ENCODE results near the gene NEURL1. TPM values are rescaled to one million over a fixed set of nuclear protein-coding genes. Genes with fewer than 3 reads are reported as not detected.

Gene NEURL1
- polyA plus RNA-seq, 4 donors = 14.6 to 48.6 (median 20.8) TPM

- 47 to 62% (median 62%) methylated on average over 5 of the region's 5 CpGs for WGBS, 3 donors
- FAIRE-seq (no peak), DNase-seq (no peak)
- Histone ChIP-seq H3K36me3 (ENCODE audit: control insufficient read depth in 3 of 3, insufficient read depth in 2 of 3, low read depth in 1 of 3, low read length in 3 of 3) (no peaks in the 10 kb centered on the region), H3K9me3 (ENCODE audit: control insufficient read depth in 2 of 2, insufficient read depth in 1 of 2, low read depth in 1 of 2, low read length in 1 of 2) (no peaks in the 10 kb centered on the region), H3K4me1 (ENCODE audit: control insufficient read depth in 3 of 3, insufficient read depth in 2 of 3, low read depth in 1 of 3, low read length in 2 of 3) (no peaks in the 10 kb centered on the region), H3K27me3 (ENCODE audit: control insufficient read depth in 3 of 3, insufficient read depth in 3 of 3, low read length in 3 of 3) (no peaks in the 10 kb centered on the region), H3K27ac (ENCODE audit: low read depth in 1 of 3, low read length in 2 of 3) (no peak overlapping the region), H3K4me3 (ENCODE audit: low read depth in 1 of 3, low read length in 3 of 3) (no peak overlapping the region)
Observed at GRCh38 chr10:103469201-103469600, 24.3 kb upstream of the NEURL1 start.

GRCh38 chr10:103470761-103471653, 22.5 kb upstream of the NEURL1 start:
- Histone ChIP-seq H3K27me3 (ENCODE audit: control insufficient read depth in 3 of 3, insufficient read depth in 3 of 3, low read length in 3 of 3) (no peaks in the 10 kb centered on the region), H3K9me3 (ENCODE audit: control insufficient read depth in 2 of 2, insufficient read depth in 1 of 2, low read depth in 1 of 2, low read length in 1 of 2) (no peaks in the 10 kb centered on the region), H3K4me3 (ENCODE audit: low read depth in 1 of 3, low read length in 3 of 3) (no peak overlapping the region), H3K27ac (ENCODE audit: low read depth in 1 of 3, low read length in 2 of 3) (peak overlapping the region in 1 of 3 donors; percentile 53), H3K36me3 (ENCODE audit: control insufficient read depth in 3 of 3, insufficient read depth in 2 of 3, low read depth in 1 of 3, low read length in 3 of 3) (no peaks in the 10 kb centered on the region), H3K4me1 (ENCODE audit: control insufficient read depth in 3 of 3, insufficient read depth in 2 of 3, low read depth in 1 of 3, low read length in 2 of 3) (no peaks in the 10 kb centered on the region)
- DNase-seq (peak in 1 of 2 donors; percentile 60), FAIRE-seq (no peak)
- 49 to 57% (median 49%) methylated on average over 14 of the region's 14 CpGs for WGBS, 3 donors

GRCh38 chr10:103472005-103472404, 21.5 kb upstream of the NEURL1 start:
- no peak overlapping the region for H3K4me3 ChIP-seq (ENCODE audit: low read depth in 1 of 3, low read length in 3 of 3)
- no peak for FAIRE-seq

GRCh38 chr10:103473261-103473671, 20.2 kb upstream of the NEURL1 start:
- DNase-seq (peak in 1 of 2 donors; percentile 16), FAIRE-seq (no peak)
- no peaks in the 10 kb centered on the region for H3K4me1 ChIP-seq (ENCODE audit: control insufficient read depth in 3 of 3, insufficient read depth in 2 of 3, low read depth in 1 of 3, low read length in 2 of 3)
- H3K36me3 ChIP-seq (ENCODE audit: control insufficient read depth in 3 of 3, insufficient read depth in 2 of 3, low read depth in 1 of 3, low read length in 3 of 3) = no peaks in the 10 kb centered on the region
- H3K9me3 ChIP-seq (ENCODE audit: control insufficient read depth in 2 of 2, insufficient read depth in 1 of 2, low read depth in 1 of 2, low read length in 1 of 2) = no peaks in the 10 kb centered on the region
- no peak overlapping the region for H3K4me3 ChIP-seq (ENCODE audit: low read depth in 1 of 3, low read length in 3 of 3)
- no peaks in the 10 kb centered on the region for H3K27me3 ChIP-seq (ENCODE audit: control insufficient read depth in 3 of 3, insufficient read depth in 3 of 3, low read length in 3 of 3)
- WGBS, 3 donors = 76 to 88% (median 80%) methylated on average over 32 of the region's 32 CpGs
- no peak overlapping the region for H3K27ac ChIP-seq (ENCODE audit: low read depth in 1 of 3, low read length in 2 of 3)

More at GRCh38 chr10:103472005-103472404, 21.5 kb upstream of the NEURL1 start:
- Histone ChIP-seq H3K27me3 (ENCODE audit: control insufficient read depth in 3 of 3, insufficient read depth in 3 of 3, low read length in 3 of 3) (no peaks in the 10 kb centered on the region), H3K9me3 (ENCODE audit: control insufficient read depth in 2 of 2, insufficient read depth in 1 of 2, low read depth in 1 of 2, low read length in 1 of 2) (no peaks in the 10 kb centered on the region), H3K4me1 (ENCODE audit: control insufficient read depth in 3 of 3, insufficient read depth in 2 of 3, low read depth in 1 of 3, low read length in 2 of 3) (no peaks in the 10 kb centered on the region), H3K27ac (ENCODE audit: low read depth in 1 of 3, low read length in 2 of 3) (peak overlapping the region in 2 of 3 donors; percentile 0 to 23), H3K36me3 (ENCODE audit: control insufficient read depth in 3 of 3, insufficient read depth in 2 of 3, low read depth in 1 of 3, low read length in 3 of 3) (no peaks in the 10 kb centered on the region)
- 73 to 89% (median 80%) methylated on average over 2 of the region's 2 CpGs for WGBS, 3 donors
- DNase-seq = no peak

GRCh38 chr10:103474077-103474476, 19.4 kb upstream of the NEURL1 start:
- H3K9me3 ChIP-seq (ENCODE audit: control insufficient read depth in 2 of 2, insufficient read depth in 1 of 2, low read depth in 1 of 2, low read length in 1 of 2) = no peaks in the 10 kb centered on the region
- no peaks in the 10 kb centered on the region for H3K4me1 ChIP-seq (ENCODE audit: control insufficient read depth in 3 of 3, insufficient read depth in 2 of 3, low read depth in 1 of 3, low read length in 2 of 3)
- FAIRE-seq = no peak
- no peak for DNase-seq
- no peaks in the 10 kb centered on the region for H3K27me3 ChIP-seq (ENCODE audit: control insufficient read depth in 3 of 3, insufficient read depth in 3 of 3, low read length in 3 of 3)
- WGBS, 3 donors = 86 to 92% (median 91%) methylated on average over 3 of the region's 3 CpGs
- H3K36me3 ChIP-seq (ENCODE audit: control insufficient read depth in 3 of 3, insufficient read depth in 2 of 3, low read depth in 1 of 3, low read length in 3 of 3) = no peaks in the 10 kb centered on the region
- no peak overlapping the region for H3K4me3 ChIP-seq (ENCODE audit: low read depth in 1 of 3, low read length in 3 of 3)
- no peak overlapping the region for H3K27ac ChIP-seq (ENCODE audit: low read depth in 1 of 3, low read length in 2 of 3)

GRCh38 chr10:103475437-103475836, 18.1 kb upstream of the NEURL1 start:
- Histone ChIP-seq H3K27ac (ENCODE audit: low read depth in 1 of 3, low read length in 2 of 3) (no peak overlapping the region), H3K9me3 (ENCODE audit: control insufficient read depth in 2 of 2, insufficient read depth in 1 of 2, low read depth in 1 of 2, low read length in 1 of 2) (no peaks in the 10 kb centered on the region), H3K27me3 (ENCODE audit: control insufficient read depth in 3 of 3, insufficient read depth in 3 of 3, low read length in 3 of 3) (no peaks in the 10 kb centered on the region), H3K4me3 (ENCODE audit: low read depth in 1 of 3, low read length in 3 of 3) (no peak overlapping the region), H3K4me1 (ENCODE audit: control insufficient read depth in 3 of 3, insufficient read depth in 2 of 3, low read depth in 1 of 3, low read length in 2 of 3) (no peaks in the 10 kb centered on the region), H3K36me3 (ENCODE audit: control insufficient read depth in 3 of 3, insufficient read depth in 2 of 3, low read depth in 1 of 3, low read length in 3 of 3) (no peaks in the 10 kb centered on the region)
- DNase-seq = no peak
- no peak for FAIRE-seq
- 79 to 84% (median 80%) methylated on average over 4 of the region's 4 CpGs for WGBS, 3 donors

GRCh38 chr10:103476046-103476768, 17.3 kb upstream of the NEURL1 start:
- Histone ChIP-seq H3K9me3 (ENCODE audit: control insufficient read depth in 2 of 2, insufficient read depth in 1 of 2, low read depth in 1 of 2, low read length in 1 of 2) (no peaks in the 10 kb centered on the region), H3K27me3 (ENCODE audit: control insufficient read depth in 3 of 3, insufficient read depth in 3 of 3, low read length in 3 of 3) (no peaks in the 10 kb centered on the region), H3K36me3 (ENCODE audit: control insufficient read depth in 3 of 3, insufficient read depth in 2 of 3, low read depth in 1 of 3, low read length in 3 of 3) (no peaks in the 10 kb centered on the region), H3K27ac (ENCODE audit: low read depth in 1 of 3, low read length in 2 of 3) (no peak overlapping the region), H3K4me3 (ENCODE audit: low read depth in 1 of 3, low read length in 3 of 3) (no peak overlapping the region), H3K4me1 (ENCODE audit: control insufficient read depth in 3 of 3, insufficient read depth in 2 of 3, low read depth in 1 of 3, low read length in 2 of 3) (no peaks in the 10 kb centered on the region)
- DNase-seq (peak in 1 of 2 donors; percentile 15), FAIRE-seq (no peak)
- 71 to 85% (median 74%) methylated on average over 11 of the region's 11 CpGs for WGBS, 3 donors

GRCh38 chr10:103478671-103479070, 14.8 kb upstream of the NEURL1 start:
- H3K4me3 ChIP-seq (ENCODE audit: low read depth in 1 of 3, low read length in 3 of 3) = no peak overlapping the region
- WGBS, 3 donors = 86 to 93% (median 91%) methylated on average over 22 of the region's 22 CpGs
- H3K27ac ChIP-seq (ENCODE audit: low read depth in 1 of 3, low read length in 2 of 3) = no peak overlapping the region
- H3K36me3 ChIP-seq (ENCODE audit: control insufficient read depth in 3 of 3, insufficient read depth in 2 of 3, low read depth in 1 of 3, low read length in 3 of 3) = no peaks in the 10 kb centered on the region
- DNase-seq (no peak), FAIRE-seq (no peak)
- H3K27me3 ChIP-seq (ENCODE audit: control insufficient read depth in 3 of 3, insufficient read depth in 3 of 3, low read length in 3 of 3) = no peaks in the 10 kb centered on the region
- no peaks in the 10 kb centered on the region for H3K4me1 ChIP-seq (ENCODE audit: control insufficient read depth in 3 of 3, insufficient read depth in 2 of 3, low read depth in 1 of 3, low read length in 2 of 3)
- H3K9me3 ChIP-seq (ENCODE audit: control insufficient read depth in 2 of 2, insufficient read depth in 1 of 2, low read depth in 1 of 2, low read length in 1 of 2) = no peaks in the 10 kb centered on the region

Data from small intestine (tissue), 7 donors.